A549 (cell line): ENCODE results near the gene SELENOV. TPM values are rescaled to one million over a fixed set of nuclear protein-coding genes. Genes with fewer than 3 reads are reported as not detected.

Experiments
- BHLHE40 ChIP-seq: IDR thresholded peaks from 2 replicates; pipeline ENCODE4 v1.6.1; 2012; ENCODE audit warnings: low read depth, low read length, inconsistent platforms
- CBX2 ChIP-seq: fragments of 200-600 bp; sonication (generic); IDR thresholded peaks from 2 replicates; pipeline ENCODE4 v1.6.1; 2016; ENCODE audit warnings: low read depth, mild to moderate bottlenecking, borderline replicate concordance
- CHD2 ChIP-seq: fragments of 150-350 bp; IDR thresholded peaks from 2 replicates; pipeline ENCODE4 v1.6.1; 2014; ENCODE audit warnings: low read length; ENCODE audit not compliant: partially characterized antibody
- EHMT2 ChIP-seq: fragments of 200-600 bp; sonication (generic); IDR thresholded peaks from 2 replicates; pipeline ENCODE4 v1.6.1; 2016; ENCODE audit warnings: antibody characterized with exemption, low read depth, mild to moderate bottlenecking, moderate library complexity
- EP300 ChIP-seq, 2 experiments: fragments of >200 bp; sonication (Bioruptor Twin); formaldehyde crosslinking; IDR thresholded peaks; 2 replicates in 1 of 2; 3 replicates in 1 of 2; pipeline ENCODE4 v1.6.1; 2016 to 2017
- FOSL2 ChIP-seq, 2 experiments: fragments of 450-650 bp in 1 of 2; fragments of >200 bp in 1 of 2; sonication (Bioruptor Twin) in 1 of 2; formaldehyde crosslinking; IDR thresholded peaks; 2 replicates each; pipeline versions ENCODE4 v1.5.0 to v1.6.1; 2016 to 2020; ENCODE audit warnings: mild to moderate bottlenecking in 1 of 2, moderate library complexity in 1 of 2
- FOXS1 ChIP-seq: fragments of 250-450 bp; sonication (Bioruptor Pico); IDR thresholded peaks from 2 replicates; pipeline ENCODE4 v1.5.0; 2020; ENCODE audit warnings: mild to moderate bottlenecking, moderate library complexity
- HEYL ChIP-seq: fragments of 250-450 bp; sonication (Bioruptor Pico); IDR thresholded peaks from 2 replicates; pipeline ENCODE4 v1.8.0; 2021; ENCODE audit warnings: mild to moderate bottlenecking, moderate library complexity
- HOXA7 ChIP-seq: fragments of 250-450 bp; sonication (Bioruptor Pico); IDR thresholded peaks from 2 replicates; pipeline ENCODE4 v1.5.0; 2020; ENCODE audit warnings: mild to moderate bottlenecking, moderate library complexity
- JUN ChIP-seq, 2 experiments: fragments of >200 bp; sonication (Bioruptor Twin); formaldehyde crosslinking; IDR thresholded peaks; 2 replicates in 1 of 2; 3 replicates in 1 of 2; pipeline ENCODE4 v1.6.1; 2016 to 2017
- KDM5A ChIP-seq: fragments of 200-600 bp; sonication (generic); IDR thresholded peaks from 2 replicates; pipeline ENCODE4 v1.6.1; 2016; ENCODE audit warnings: antibody characterized with exemption, mild to moderate bottlenecking
- MAFK ChIP-seq: fragments of 450-650 bp; IDR thresholded peaks from 2 replicates; pipeline ENCODE4 v1.6.1; 2014; ENCODE audit not compliant: partially characterized antibody
- NPAS2 ChIP-seq: fragments of 250-450 bp; sonication (Bioruptor Pico); IDR thresholded peaks from 2 replicates; pipeline ENCODE4 v1.8.0; 2022; ENCODE audit warnings: mild to moderate bottlenecking, moderate library complexity, borderline replicate concordance
- NR3C1 ChIP-seq: fragments of >200 bp; sonication (Bioruptor Twin); formaldehyde crosslinking; IDR thresholded peaks from 3 replicates; pipeline ENCODE4 v1.6.1; 2017
- PHF8 ChIP-seq: fragments of 200-600 bp; sonication (generic); IDR thresholded peaks from 2 replicates; pipeline ENCODE4 v1.6.1; 2016; ENCODE audit warnings: low read depth, mild to moderate bottlenecking, antibody characterized with exemption, moderate library complexity, borderline replicate concordance
- POLR2A ChIP-seq: IDR thresholded peaks from 2 replicates; pipeline ENCODE4 v1.6.1; 2012; ENCODE audit warnings: mild to moderate bottlenecking, low read length
- POLR2AphosphoS2 ChIP-seq: conservative IDR thresholded peaks from 2 replicates; pipeline ENCODE4 v1.6.1; 2012; ENCODE audit warnings: low read length, improper control_type of control experiment, inconsistent platforms
- RAD21 ChIP-seq, 2 experiments: fragments of >200 bp in 1 of 2; sonication (Bioruptor Twin) in 1 of 2; formaldehyde crosslinking in 1 of 2; IDR thresholded peaks in 1 of 2; conservative IDR thresholded peaks in 1 of 2; 2 replicates in 1 of 2; 3 replicates in 1 of 2; pipeline ENCODE4 v1.6.1; 2012 to 2018; ENCODE audit warnings: inconsistent platforms in 1 of 2
- RARB ChIP-seq: fragments of 250-450 bp; sonication (Bioruptor Pico); IDR thresholded peaks from 2 replicates; pipeline ENCODE4 v1.8.0; 2021; ENCODE audit warnings: mild to moderate bottlenecking, moderate library complexity
- RFX5 ChIP-seq: fragments of 450-650 bp; IDR thresholded peaks from 2 replicates; pipeline ENCODE4 v1.7.1; 2014; ENCODE audit warnings: antibody characterized with exemption, mild to moderate bottlenecking, moderate library complexity
- RNF2 ChIP-seq: fragments of 200-600 bp; sonication (generic); IDR thresholded peaks from 2 replicates; pipeline ENCODE4 v1.6.1; 2016; ENCODE audit warnings: low read depth, mild to moderate bottlenecking, antibody characterized with exemption, moderate library complexity, borderline replicate concordance
- SMC3 ChIP-seq: fragments of >200 bp; sonication (Bioruptor Twin); formaldehyde crosslinking; IDR thresholded peaks from 3 replicates; pipeline ENCODE4 v1.6.1; 2018; ENCODE audit warnings: inconsistent platforms
- TP53 ChIP-seq: fragments of 250-450 bp; sonication (Bioruptor Pico); IDR thresholded peaks from 2 replicates; pipeline ENCODE4 v1.5.0; 2021; ENCODE audit warnings: mild to moderate bottlenecking, moderate library complexity
- ZC3H11A ChIP-seq: fragments of 450-650 bp; IDR thresholded peaks from 2 replicates; pipeline ENCODE4 v1.6.1; 2014; ENCODE audit warnings: antibody characterized with exemption, mild to moderate bottlenecking
- ZNF302 ChIP-seq: fragments of 250-450 bp; sonication (Bioruptor Pico); IDR thresholded peaks from 2 replicates; pipeline ENCODE4 v1.9.0; 2021; ENCODE audit warnings: inconsistent platforms, mild to moderate bottlenecking, moderate library complexity
- ZSCAN20 ChIP-seq: fragments of 250-450 bp; sonication (Bioruptor Pico); IDR thresholded peaks from 2 replicates; pipeline ENCODE4 v1.8.0; 2022; ENCODE audit warnings: mild to moderate bottlenecking, moderate library complexity
- polyA plus RNA-seq, 4 experiments: library from polyadenylated mRNA; depleted of rRNA in 3 of 4; stranded (reverse); fragments of >200 nt; fragmentation: RNase III in 1 of 4; extraction: RNeasy Plus Mini Kit Qiagen cat#74134 plus additional on column Dnase treatment in 1 of 4; gene quantifications; 2 replicates in 3 of 4; 3 replicates in 1 of 4; pipeline ENCODE4 v1.2.3, GENCODE V29; 2011 to 2017
- TF ChIP-seq, protein P1 (sequence below): fragments of 150-350 bp; IDR thresholded peaks from 2 replicates; pipeline ENCODE4 v1.6.1; 2014; ENCODE audit warnings: low read depth, mild to moderate bottlenecking, low read length
- TF ChIP-seq, protein P2 (sequence below): IDR thresholded peaks from 2 replicates; pipeline ENCODE4 v1.6.1; 2012
- TF ChIP-seq, protein P3 (sequence below): fragments of >200 bp; sonication (Bioruptor Twin); formaldehyde crosslinking; IDR thresholded peaks from 2 replicates; pipeline ENCODE4 v1.6.1; 2016

SELENOV gene
- polyA plus RNA-seq, 2 of the 4 experiments (the other 2 are of a cell fraction): not detected

DNA sequence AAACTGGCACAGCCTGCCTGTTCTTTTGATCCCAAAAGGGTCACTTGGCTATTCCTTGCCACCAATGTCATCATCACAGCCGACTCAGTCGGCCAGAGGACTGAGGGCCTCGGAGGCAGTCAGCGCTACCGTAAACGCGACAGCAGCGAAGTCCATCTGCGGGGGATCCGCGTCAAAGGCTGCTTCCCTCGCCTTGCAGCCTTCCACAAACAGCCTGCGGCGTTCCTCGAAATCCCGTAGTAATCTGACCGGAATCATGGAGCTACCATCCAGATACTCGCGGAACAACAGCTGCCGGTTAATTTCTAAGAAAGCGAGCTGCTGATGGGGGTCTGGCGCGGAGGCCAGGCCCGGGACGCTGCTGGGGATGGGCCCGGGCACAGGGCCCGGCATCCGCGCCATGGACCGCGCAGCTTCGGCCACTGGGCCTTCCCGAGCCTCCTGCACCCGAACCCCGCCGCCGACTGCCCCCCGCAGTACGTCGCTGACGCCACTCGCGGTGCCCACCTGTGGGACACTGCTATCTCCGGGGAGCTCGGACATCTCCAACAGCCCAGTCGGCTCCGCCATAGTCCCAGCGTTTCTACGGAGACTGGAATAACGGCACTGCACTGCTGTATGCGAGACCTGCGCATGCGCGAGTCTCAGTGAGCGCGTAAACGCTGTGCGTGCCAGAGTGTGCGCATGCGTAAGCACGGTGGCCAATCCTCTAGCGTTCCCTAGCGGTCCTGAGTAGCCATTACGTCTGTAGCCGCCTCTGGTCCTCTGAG lies 17.5 kb downstream of the SELENOV start, which contains the start of gene EID2B (continued):
- TF ChIP-seq KDM5A (peak; percentile 63), POLR2A (peak; percentile 96), SMC3 (peak; percentile 87), ZNF302 (CRISPR knock-in tag) (no peak), HOXA7 (no peak), CBX2 (no peak), EP300 (IDR thresholded peaks at IDR 0.05) (no peak), TP53 (CRISPR knock-in tag) (no peak), ZC3H11A (no peak), NPAS2 (CRISPR knock-in tag) (no peak), RAD21 (conservative IDR thresholded peaks at IDR 0.05 in 1 of 2, IDR thresholded peaks at IDR 0.05 in 1 of 2) (peak; percentile 100), PHF8 (peak; percentile 96), FOSL2 (IDR thresholded peaks at IDR 0.05) (no peak), FOSL2 (CRISPR knock-in tag; IDR thresholded peaks at IDR 0.05) (peak; percentile 3; the same call in 1 of the 2 replicates), JUN (IDR thresholded peaks at IDR 0.05) (peak; percentile 79 to 93), EHMT2 (no peak), RFX5 (peak; percentile 22; the same call in 1 of the 2 replicates), MAFK (no peak), BHLHE40 (no peak), POLR2AphosphoS2 (no peak), RNF2 (peak; percentile 40; the same call in 1 of the 2 replicates), RARB (CRISPR knock-in tag) (no peak), FOXS1 (CRISPR knock-in tag) (no peak), ZSCAN20 (CRISPR knock-in tag) (no peak), CHD2 (no peak), NR3C1 (no peak), HEYL (CRISPR knock-in tag) (no peak)
- TF ChIP-seq, protein P1, sequence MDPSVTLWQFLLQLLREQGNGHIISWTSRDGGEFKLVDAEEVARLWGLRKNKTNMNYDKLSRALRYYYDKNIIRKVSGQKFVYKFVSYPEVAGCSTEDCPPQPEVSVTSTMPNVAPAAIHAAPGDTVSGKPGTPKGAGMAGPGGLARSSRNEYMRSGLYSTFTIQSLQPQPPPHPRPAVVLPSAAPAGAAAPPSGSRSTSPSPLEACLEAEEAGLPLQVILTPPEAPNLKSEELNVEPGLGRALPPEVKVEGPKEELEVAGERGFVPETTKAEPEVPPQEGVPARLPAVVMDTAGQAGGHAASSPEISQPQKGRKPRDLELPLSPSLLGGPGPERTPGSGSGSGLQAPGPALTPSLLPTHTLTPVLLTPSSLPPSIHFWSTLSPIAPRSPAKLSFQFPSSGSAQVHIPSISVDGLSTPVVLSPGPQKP: no peak
- TF ChIP-seq, protein P2, sequence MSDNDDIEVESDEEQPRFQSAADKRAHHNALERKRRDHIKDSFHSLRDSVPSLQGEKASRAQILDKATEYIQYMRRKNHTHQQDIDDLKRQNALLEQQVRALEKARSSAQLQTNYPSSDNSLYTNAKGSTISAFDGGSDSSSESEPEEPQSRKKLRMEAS: no peak; the same call in none of the 2 replicates
- TF ChIP-seq, protein P3, sequence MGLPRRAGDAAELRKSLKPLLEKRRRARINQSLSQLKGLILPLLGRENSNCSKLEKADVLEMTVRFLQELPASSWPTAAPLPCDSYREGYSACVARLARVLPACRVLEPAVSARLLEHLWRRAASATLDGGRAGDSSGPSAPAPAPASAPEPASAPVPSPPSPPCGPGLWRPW: no peak
